PFSK-1 (cell line): ENCODE results near the gene SFR1.

Experiments used
- FOXP2 ChIP-seq: optimal IDR thresholded peaks from 2 replicates; pipeline ENCODE3; 2011; ENCODE audit warnings: borderline replicate concordance, control low read depth, inconsistent platforms; ENCODE audit not compliant: insufficient read depth; ENCODE audit errors: extremely low read length, extremely low read depth
- POLR2AphosphoS5 ChIP-seq: IDR thresholded peaks from 2 replicates; pipeline ENCODE4 v1.6.1; 2012; ENCODE audit warnings: low read depth, mild to moderate bottlenecking, control low read depth, low read length, moderate library complexity
- SIN3A ChIP-seq: IDR thresholded peaks from 2 replicates; pipeline ENCODE4 v1.6.1; 2012; ENCODE audit warnings: mild to moderate bottlenecking, low read length, moderate library complexity, borderline replicate concordance; ENCODE audit not compliant: insufficient read depth
- TAF1 ChIP-seq: IDR thresholded peaks from 2 replicates; pipeline ENCODE4 v1.6.1; 2012; ENCODE audit warnings: low read length, control low read depth, borderline replicate concordance; ENCODE audit not compliant: insufficient read depth
- TF ChIP-seq, protein P1 (sequence below), 2 experiments: IDR thresholded peaks; 2 replicates each; pipeline versions ENCODE4 v1.6.1 to v1.8.0; 2011 to 2012; ENCODE audit warnings: low read depth in 2 of 2, low read length in 2 of 2, control low read depth in 1 of 2, inconsistent platforms in 1 of 2, mild to moderate bottlenecking in 1 of 2, moderate library complexity in 1 of 2; ENCODE audit not compliant: insufficient read depth in 1 of 2

SFR1 gene

DNA sequence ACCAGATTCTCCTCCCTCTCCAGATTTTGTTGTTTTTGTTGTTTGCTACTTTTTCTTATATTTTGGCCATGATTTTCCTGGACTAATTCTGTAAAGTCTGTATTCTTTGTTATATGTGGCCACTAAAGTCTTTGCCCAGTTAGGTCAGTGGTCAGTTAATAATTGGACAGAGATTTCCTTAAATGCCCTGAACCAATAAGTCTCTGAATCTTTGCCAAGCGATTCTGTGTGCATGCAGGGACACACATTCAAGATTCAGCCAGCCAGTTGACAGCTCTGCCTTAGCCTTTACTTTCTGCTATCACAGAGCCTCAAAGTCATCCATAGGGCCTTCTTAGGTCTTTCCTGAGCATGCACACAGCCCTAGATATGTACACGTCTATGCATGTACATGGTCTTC is 25.3 kb upstream of the SFR1 start:
- TF ChIP-seq FOXP2 (no peak), SIN3A (no peak)
- TF ChIP-seq, protein P1, sequence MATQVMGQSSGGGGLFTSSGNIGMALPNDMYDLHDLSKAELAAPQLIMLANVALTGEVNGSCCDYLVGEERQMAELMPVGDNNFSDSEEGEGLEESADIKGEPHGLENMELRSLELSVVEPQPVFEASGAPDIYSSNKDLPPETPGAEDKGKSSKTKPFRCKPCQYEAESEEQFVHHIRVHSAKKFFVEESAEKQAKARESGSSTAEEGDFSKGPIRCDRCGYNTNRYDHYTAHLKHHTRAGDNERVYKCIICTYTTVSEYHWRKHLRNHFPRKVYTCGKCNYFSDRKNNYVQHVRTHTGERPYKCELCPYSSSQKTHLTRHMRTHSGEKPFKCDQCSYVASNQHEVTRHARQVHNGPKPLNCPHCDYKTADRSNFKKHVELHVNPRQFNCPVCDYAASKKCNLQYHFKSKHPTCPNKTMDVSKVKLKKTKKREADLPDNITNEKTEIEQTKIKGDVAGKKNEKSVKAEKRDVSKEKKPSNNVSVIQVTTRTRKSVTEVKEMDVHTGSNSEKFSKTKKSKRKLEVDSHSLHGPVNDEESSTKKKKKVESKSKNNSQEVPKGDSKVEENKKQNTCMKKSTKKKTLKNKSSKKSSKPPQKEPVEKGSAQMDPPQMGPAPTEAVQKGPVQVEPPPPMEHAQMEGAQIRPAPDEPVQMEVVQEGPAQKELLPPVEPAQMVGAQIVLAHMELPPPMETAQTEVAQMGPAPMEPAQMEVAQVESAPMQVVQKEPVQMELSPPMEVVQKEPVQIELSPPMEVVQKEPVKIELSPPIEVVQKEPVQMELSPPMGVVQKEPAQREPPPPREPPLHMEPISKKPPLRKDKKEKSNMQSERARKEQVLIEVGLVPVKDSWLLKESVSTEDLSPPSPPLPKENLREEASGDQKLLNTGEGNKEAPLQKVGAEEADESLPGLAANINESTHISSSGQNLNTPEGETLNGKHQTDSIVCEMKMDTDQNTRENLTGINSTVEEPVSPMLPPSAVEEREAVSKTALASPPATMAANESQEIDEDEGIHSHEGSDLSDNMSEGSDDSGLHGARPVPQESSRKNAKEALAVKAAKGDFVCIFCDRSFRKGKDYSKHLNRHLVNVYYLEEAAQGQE (IDR thresholded peaks at IDR 0.05; ENCODE audit: insufficient read depth in 1 of 2, low read depth in 2 of 2, low read length in 2 of 2): no peak

DNA sequence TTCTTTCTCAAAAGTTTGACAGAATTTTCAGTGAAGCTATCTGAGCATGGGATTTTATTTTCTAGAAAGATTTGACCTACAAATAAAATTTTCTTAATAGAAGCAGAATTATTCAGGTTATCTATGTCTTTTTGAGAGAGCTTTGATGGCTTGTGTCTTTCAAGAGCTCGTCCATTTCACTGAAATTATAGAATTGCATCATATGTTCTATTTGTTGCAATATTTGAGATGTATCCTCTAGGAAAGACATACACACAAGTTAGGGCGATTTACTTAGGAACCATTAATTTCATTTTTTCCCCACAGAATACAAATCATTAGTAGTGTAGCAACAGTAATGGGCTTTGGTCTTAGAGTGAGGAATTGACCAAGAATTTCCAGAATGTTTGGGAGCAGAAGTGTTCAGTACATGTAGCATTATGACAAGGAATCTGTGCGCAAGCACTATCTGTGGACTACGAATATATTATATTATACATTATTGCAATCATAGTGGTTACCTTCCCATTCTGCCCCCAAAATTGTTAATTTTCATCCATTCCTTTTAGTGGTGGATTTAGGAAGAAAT is 23.5 kb upstream of the SFR1 start:
- TF ChIP-seq SIN3A (no peak), FOXP2 (no peak), TAF1 (no peak)

DNA sequence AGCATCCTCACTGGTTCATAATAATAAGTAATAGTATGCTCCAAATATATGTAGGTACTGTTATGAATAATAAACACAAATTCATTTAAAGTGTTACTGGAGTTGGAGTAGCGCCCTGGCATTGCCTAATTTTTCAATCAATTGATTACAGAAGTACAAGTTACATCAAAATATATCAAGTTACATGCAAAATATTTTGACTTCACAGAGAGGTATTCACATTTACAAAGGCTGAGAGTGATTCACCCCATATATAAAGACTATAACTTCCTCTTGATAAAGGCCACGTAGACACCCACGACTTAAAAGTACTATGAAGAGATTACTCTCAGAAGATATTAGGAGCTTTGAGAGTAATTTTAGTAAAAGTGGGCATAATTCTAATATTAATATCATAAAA is 22.7 kb upstream of the SFR1 start:
- TF ChIP-seq SIN3A (no peak), TAF1 (no peak), POLR2AphosphoS5 (no peak), FOXP2 (no peak)
- TF ChIP-seq, protein P1 (IDR thresholded peaks at IDR 0.05; ENCODE audit: insufficient read depth in 1 of 2, low read depth in 2 of 2, low read length in 2 of 2): no peak

GRCh38 chr10:104099941-104100340 is 22.0 kb upstream of the SFR1 start:
- TF ChIP-seq, protein P1 (IDR thresholded peaks at IDR 0.05; ENCODE audit: insufficient read depth in 1 of 2, low read depth in 2 of 2, low read length in 2 of 2): no peak
- no peak for TF ChIP-seq FOXP2
- TF ChIP-seq SIN3A: no peak
- TF ChIP-seq TAF1: no peak
- no peak for TF ChIP-seq POLR2AphosphoS5

DNA sequence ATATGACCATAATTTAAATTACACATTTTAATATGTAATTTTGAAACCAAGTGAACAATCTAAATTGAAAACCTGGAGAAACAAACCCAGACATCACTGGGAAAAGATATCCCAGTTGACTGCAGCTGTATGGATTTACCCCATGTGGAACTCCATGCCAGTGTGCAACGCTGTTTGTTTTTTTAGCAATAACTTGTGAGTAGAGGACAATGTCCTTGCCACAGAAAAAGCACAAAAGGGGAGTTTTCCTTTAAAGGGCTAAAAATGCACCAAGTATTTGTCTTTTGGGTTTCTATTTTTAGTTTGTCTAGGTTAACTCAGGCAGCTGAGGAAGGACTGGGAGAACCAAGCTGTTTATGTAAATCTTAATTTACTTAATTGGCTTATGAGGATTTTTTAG is 21.2 kb upstream of the SFR1 start:
- TF ChIP-seq SIN3A: no peak
- TF ChIP-seq, protein P1 (IDR thresholded peaks at IDR 0.05; ENCODE audit: insufficient read depth in 1 of 2, low read depth in 2 of 2, low read length in 2 of 2): no peak
- no peak for TF ChIP-seq FOXP2
- TF ChIP-seq POLR2AphosphoS5: no peak
- no peak for TF ChIP-seq TAF1

DNA sequence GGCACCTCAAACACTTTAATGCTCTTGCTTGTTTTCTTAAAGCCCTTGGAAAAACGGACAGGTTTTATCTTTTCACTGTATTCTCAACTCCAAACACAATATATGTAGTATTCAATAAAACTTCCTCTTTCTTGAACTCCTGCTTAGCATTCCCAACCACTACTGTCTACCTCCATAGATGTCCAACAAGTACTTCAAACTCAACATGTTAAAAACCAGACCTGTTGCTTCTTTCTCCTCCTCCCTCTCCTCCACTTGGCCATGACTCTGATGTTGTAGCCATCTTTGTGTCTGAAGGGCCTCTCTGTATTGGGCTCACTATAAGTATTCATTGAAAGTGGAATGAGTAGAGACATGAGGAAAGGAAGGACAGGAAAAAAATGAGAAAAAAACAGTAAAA is 20.1 kb upstream of the SFR1 start:
- TF ChIP-seq, protein P1 (IDR thresholded peaks at IDR 0.05; ENCODE audit: insufficient read depth in 1 of 2, low read depth in 2 of 2, low read length in 2 of 2): no peak
- TF ChIP-seq POLR2AphosphoS5: no peak
- no peak for TF ChIP-seq SIN3A
- no peak for TF ChIP-seq TAF1
- TF ChIP-seq FOXP2: no peak
